OCI-LY7 (cell line): ENCODE measurements around the gene SERPINA4.
"Not testable (repeated sequence)": the region's sequence is repeated elsewhere in the genome, so short reads cannot be mapped to it uniquely, and the experiment has no call there.

ENCODE experiments used
- EZH2phosphoT487 ChIP-seq: fragments of 200-600 bp; sonication (generic); IDR thresholded peaks from 2 replicates; pipeline ENCODE4 v1.6.1; 2018; ENCODE audit warnings: low read depth, borderline replicate concordance, mild to moderate bottlenecking, mixed run types, antibody characterized with exemption, low read length, moderate library complexity, mixed read lengths
- TF ChIP-seq, protein P1 (sequence below): fragments of 200-600 bp; sonication (generic); conservative IDR thresholded peaks from 2 replicates; pipeline ENCODE4 v1.5.1; 2014; ENCODE audit warnings: mild to moderate bottlenecking, antibody characterized with exemption, low read length, moderate library complexity, mixed read lengths

- TF ChIP-seq, protein P1, sequence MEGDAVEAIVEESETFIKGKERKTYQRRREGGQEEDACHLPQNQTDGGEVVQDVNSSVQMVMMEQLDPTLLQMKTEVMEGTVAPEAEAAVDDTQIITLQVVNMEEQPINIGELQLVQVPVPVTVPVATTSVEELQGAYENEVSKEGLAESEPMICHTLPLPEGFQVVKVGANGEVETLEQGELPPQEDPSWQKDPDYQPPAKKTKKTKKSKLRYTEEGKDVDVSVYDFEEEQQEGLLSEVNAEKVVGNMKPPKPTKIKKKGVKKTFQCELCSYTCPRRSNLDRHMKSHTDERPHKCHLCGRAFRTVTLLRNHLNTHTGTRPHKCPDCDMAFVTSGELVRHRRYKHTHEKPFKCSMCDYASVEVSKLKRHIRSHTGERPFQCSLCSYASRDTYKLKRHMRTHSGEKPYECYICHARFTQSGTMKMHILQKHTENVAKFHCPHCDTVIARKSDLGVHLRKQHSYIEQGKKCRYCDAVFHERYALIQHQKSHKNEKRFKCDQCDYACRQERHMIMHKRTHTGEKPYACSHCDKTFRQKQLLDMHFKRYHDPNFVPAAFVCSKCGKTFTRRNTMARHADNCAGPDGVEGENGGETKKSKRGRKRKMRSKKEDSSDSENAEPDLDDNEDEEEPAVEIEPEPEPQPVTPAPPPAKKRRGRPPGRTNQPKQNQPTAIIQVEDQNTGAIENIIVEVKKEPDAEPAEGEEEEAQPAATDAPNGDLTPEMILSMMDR, result not testable (repeated sequence)
- not testable (repeated sequence) for TF ChIP-seq EZH2phosphoT487
Measured at GRCh38 chr14:94577472-94577871, 16.2 kb downstream of the SERPINA4 start.
